ENCODE results near the gene FIBCD1.

DNA sequence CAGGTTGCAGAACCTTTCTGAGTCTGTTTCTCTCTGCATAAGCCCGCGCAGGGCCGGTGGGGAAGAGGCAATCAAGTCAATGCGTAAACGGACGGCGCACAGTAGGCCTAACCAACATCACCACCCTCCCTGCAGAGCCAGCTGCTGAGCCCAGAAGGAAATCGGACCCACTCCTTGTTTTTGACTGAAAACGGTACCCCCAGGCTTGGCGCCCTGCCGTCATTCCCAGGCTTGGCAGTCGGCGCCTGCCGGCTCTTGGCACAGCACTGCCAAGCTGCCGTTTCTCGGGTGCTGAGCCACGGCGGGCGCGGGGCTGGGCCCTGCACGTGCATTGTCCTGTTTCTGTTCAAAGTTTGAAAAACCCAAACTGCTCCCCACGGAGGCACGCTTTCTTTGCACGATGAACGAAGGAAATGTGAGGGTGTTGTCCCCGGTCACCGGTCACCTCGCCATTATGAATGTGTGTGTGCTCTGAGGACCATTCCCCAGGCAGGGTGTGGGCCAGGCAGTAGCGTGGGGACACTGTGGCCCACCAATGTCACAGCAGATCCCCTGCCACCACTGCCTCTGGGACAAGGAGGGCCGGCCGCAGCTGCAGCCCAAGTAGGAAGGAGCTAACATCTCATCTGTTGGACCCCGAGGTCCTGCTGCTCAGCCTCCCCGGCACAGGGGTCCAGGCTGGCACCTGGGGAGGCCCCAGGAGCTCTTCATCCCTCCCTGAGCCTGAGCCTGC is 20.1 kb downstream of the FIBCD1 start:
- TF ChIP-seq, protein P1, sequence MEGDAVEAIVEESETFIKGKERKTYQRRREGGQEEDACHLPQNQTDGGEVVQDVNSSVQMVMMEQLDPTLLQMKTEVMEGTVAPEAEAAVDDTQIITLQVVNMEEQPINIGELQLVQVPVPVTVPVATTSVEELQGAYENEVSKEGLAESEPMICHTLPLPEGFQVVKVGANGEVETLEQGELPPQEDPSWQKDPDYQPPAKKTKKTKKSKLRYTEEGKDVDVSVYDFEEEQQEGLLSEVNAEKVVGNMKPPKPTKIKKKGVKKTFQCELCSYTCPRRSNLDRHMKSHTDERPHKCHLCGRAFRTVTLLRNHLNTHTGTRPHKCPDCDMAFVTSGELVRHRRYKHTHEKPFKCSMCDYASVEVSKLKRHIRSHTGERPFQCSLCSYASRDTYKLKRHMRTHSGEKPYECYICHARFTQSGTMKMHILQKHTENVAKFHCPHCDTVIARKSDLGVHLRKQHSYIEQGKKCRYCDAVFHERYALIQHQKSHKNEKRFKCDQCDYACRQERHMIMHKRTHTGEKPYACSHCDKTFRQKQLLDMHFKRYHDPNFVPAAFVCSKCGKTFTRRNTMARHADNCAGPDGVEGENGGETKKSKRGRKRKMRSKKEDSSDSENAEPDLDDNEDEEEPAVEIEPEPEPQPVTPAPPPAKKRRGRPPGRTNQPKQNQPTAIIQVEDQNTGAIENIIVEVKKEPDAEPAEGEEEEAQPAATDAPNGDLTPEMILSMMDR (IDR thresholded peaks at IDR 0.05; ENCODE audit: insufficient read depth, low read length), result no peak
- TF ChIP-seq, protein P2, sequence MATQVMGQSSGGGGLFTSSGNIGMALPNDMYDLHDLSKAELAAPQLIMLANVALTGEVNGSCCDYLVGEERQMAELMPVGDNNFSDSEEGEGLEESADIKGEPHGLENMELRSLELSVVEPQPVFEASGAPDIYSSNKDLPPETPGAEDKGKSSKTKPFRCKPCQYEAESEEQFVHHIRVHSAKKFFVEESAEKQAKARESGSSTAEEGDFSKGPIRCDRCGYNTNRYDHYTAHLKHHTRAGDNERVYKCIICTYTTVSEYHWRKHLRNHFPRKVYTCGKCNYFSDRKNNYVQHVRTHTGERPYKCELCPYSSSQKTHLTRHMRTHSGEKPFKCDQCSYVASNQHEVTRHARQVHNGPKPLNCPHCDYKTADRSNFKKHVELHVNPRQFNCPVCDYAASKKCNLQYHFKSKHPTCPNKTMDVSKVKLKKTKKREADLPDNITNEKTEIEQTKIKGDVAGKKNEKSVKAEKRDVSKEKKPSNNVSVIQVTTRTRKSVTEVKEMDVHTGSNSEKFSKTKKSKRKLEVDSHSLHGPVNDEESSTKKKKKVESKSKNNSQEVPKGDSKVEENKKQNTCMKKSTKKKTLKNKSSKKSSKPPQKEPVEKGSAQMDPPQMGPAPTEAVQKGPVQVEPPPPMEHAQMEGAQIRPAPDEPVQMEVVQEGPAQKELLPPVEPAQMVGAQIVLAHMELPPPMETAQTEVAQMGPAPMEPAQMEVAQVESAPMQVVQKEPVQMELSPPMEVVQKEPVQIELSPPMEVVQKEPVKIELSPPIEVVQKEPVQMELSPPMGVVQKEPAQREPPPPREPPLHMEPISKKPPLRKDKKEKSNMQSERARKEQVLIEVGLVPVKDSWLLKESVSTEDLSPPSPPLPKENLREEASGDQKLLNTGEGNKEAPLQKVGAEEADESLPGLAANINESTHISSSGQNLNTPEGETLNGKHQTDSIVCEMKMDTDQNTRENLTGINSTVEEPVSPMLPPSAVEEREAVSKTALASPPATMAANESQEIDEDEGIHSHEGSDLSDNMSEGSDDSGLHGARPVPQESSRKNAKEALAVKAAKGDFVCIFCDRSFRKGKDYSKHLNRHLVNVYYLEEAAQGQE (IDR thresholded peaks at IDR 0.05; ENCODE audit: insufficient replicate concordance, low read depth), result no peak
- TF ChIP-seq POLR2AphosphoS5 (IDR thresholded peaks at IDR 0.05; ENCODE audit: low read depth), result no peak
- no peak for TF ChIP-seq GABPA (IDR thresholded peaks at IDR 0.05; ENCODE audit: low read depth)
